CD4-positive, alpha-beta T cell treated with Interleukin-15 for 1 hour (primary cell): ENCODE measurements around the gene PTCH1.

Experiments used
- DNase-seq: peaks from one replicate; pipeline ENCODE4 v3.0.0-alpha.2; 2020

PTCH1 gene

DNA sequence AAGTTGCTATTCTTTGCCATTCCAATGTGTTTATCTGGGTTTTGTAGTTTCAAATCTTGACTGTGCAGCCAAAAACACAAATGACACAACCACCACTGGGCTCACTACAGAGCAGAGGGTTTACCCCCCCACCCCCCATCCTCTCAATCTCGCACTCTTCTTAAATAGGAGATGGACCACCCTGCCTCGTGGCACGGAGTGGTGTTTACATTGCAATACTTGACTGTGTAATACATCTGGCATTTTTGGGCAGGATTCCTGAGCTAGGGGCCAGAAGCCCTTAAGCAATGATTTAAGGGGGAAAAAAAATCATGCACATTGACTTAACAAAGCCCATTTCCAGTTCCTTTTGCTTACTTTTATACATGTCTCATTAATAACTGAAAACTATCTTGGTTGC is 19.0 kb downstream of the PTCH1 start:
- DNase-seq: no peak

DNA sequence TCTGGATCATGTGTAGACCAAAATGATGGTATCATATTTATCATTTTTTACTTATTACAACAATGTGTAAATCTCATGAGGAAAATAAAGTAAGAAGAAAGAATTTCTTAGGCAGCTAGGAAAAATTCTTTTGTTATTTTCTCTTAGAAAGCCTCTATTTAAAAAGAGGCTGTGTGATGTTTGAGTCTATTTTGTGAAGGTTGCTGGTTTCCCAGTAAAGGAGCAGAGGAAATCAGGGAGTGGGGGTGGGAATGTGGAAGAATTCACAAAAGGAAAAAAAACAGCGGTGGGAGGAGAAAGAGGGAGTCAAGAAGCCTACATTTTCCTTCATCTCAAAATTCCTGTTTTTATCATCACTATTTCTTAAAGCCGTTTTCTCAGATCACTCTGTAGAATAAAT is 20.1 kb downstream of the PTCH1 start:
- DNase-seq: no peak

DNA sequence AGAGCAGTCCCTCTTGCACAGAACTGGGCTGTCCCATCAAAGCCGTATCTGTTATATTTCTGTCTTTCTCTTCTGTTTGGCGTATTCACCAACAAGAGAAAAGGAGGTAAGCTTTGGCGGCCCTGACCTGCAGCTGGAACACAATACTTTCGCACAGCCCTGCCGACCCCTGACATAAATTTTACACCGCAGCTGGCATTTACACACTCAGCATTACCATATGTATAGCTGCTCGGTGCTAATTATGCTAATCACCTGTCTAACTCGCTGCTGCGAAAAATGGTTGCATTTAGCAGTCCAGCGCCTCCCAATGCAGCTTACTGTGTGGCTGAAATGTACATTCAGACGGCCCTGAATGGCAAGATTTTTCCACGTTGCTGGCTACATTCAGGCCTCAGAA is 20.8 kb downstream of the PTCH1 start:
- DNase-seq: no peak

DNA sequence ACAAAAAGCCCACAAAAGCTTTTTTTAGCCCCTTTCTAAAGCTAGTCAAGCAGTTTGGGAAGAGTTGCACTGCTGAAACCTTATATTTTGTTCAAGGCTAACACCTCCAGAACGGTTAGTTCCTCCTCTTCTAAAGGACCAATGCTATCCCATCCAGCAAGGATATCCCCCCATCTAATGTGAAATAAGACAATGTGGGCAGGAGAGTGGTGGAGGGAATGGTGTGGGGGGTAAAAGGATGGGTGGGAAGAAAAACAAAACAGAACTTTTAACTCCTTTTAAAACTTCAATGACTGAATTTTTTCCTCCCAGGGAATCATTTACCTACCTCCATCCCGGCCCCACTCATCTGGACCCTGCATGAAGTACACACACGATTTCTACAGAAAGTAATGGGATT is 21.2 kb downstream of the PTCH1 start:
- no peak for DNase-seq

DNA sequence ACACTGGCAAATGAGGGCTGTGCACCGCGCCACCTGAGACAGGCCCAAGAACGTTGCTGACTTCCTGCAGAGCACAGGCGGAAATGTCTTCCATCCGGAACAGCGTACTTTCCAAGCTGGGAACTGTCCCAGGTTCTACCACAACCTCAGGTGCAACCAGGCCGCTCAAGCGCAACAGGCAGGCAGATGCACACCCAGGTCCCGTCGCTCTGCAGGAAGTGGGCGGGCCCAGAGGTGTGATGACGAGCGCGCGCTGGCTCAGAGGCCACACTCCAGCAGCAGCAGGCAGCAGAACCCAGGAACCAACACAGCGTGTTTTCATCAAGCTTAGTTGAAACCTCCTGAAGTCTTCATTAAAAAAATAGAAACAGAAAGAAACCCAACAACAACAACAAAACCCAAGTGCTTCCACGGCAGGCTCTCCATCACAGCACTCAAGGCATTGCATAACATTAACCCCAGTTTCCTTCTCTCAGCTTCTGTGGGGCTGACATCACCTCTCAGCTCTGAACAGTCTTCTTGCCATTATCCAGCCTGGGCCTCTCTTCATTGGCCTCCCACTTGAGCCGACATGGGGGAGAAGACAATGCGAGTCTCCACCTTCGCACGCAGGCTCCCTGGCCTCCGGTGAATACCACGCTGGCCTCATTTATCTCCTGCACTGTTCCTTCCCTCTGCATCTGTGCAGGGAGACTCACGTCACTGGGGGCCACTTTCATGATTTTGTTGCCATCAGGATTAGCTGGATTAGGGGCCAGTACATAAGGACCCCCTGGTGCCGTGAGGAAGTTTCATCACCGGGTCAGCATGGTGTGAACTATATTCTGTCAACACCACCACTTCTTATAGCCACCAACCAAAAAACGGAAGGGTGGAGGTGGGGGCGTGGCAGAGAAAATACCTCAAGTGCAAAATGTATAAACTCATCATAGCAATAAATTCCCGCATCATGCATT is 22.1 kb downstream of the PTCH1 start:
- DNase-seq: peak; percentile 86

DNA sequence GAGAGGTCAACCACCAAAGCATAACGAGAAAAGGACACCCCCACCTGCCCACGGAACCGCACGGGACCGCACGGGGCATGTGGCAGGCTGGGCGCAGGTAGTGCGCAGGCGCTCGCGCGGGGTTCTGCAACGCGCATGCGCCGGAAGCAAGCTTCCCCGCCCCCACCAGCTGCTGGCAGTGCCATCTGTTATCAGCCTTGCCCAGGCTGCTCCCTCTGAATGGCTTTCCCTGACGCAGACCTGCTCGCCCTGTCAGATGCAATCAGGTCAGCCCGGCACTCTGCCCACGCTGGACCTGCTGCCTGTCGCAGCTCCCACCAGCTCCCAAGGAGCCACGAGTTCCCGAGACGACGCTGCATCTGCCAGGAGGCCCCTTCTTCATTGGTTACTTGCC is 22.8 kb downstream of the PTCH1 start:
- peak; percentile 54 for DNase-seq

DNA sequence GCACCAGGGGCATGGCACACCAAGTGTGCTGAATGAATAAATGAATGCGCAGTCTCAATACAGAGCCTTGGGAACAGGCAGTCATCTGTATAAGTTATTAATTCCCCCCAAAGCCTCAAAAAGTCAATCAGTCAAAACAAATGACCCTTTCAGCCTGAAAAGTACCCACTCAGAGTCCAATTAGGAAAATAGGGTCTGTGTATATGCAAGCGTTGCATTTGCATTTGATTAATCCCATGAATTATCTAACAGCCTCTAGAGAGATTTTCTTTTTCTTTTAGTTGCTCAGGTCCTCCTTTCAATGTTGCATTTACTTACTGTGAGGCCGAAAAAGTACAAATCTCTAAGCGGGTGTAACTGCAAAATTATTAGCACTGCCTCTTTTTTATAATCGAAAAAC is 23.4 kb downstream of the PTCH1 start:
- no peak for DNase-seq

DNA sequence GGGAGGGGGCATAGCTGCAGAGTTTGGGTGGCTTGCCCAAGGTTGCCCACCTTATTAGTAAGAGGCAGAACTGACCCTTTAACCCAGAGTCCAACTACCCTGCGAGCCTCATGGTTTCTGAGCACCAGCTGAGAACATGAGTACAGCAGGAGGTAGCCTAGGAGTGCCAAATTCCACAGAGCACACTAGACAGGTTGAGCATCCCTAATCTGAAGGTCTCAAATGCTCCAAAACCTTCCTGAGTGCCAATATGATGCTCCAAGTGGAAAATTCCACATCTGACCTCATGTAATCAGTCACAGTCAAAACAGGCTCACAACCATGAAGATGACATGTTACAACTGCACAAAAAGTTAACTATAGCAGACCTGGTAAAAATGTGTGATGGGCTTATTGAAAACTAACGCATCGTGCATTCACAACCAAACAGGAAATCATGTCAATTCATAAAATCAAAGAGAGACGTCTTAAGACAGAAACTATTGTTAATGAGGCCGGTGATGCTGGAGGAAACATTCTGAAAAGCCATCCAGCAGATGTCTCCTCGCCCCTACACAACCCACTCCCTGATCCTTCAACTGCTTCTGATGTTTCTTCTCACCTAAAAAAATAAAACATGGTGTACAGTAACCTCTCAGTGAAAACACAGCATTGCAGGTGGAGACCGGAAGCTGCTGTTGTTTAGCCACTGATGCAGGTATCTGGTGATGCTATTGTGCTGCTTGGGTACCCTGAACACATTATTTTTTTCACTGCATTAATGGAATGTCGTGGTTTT is 25.0 kb downstream of the PTCH1 start:
- DNase-seq: no peak

DNA sequence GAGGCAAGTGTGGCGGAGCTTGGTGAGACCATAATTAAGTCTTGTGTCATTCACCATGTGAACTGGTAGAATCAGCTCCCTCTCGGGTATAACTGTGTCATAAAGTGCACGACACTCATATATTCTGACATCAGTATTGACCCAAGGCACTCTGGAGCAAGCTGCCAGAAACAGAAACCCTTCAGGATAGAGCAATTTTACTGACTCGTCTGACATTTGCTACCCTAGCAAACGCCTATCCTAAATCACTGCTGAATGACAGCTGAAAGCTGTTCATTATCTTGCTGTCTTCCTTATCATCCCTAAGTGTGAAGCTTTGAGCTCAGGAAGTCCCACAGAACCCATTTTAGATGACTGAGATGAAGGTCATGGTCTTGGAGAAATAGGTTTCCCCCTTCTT is 27.8 kb downstream of the PTCH1 start:
- DNase-seq: no peak

DNA sequence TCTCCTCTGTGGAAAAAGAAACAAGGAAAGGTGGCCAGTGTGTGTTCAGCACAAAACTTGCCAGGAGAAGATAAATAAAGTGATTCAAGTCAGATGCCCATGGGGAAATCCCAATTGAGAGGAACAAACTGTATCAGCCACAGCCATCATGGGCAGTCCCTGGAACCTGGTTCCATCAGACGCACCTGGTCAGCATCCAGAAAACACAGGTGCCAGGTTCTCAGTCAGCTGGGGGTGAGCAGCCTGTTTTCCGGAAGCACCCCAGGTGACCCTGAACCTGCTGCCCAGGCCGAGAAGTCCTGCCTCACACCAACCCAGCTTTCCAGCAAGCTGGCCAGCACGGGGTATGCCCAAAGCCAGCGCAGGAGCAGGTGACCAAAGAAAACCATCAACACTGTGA is 30.5 kb downstream of the PTCH1 start:
- no peak for DNase-seq

DNA sequence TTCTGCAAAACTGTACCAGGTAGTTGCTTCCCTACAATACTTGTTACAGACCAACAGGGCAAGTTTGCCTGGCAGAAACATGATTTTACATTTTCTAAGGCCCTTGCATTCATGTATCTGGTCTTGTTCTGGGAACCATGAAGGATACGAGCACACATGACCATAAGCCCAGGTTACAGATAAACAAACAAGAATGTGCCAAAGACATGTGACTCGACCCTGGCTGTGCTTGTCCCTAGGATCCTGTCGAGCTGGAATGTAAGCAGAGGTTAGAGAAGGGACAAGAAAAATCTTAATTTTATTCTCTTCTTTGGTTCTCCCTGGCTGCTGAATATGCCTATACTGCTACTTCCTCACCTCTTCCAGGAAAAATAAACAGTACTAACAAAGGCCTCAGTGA is 32.5 kb downstream of the PTCH1 start:
- no peak for DNase-seq

DNA sequence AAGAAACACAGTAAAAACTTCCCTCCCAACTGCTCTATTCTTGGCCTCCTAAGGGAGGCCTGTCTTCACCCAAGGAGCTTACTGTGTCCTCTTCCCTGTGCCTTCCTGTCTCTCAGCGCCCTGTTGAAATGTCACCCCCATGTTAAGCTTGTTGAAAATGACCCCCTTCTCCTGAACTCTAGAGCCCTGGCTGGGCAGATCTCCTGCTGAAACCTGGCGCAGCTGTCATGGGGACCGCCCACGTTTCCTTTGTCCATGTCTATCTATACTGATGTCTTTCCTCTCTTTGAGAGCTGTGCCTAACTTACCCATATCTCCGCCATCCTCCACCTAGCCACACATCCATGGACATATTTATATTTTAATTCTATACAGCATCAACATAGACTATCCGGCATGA is 33.3 kb downstream of the PTCH1 start:
- DNase-seq: no peak

DNA sequence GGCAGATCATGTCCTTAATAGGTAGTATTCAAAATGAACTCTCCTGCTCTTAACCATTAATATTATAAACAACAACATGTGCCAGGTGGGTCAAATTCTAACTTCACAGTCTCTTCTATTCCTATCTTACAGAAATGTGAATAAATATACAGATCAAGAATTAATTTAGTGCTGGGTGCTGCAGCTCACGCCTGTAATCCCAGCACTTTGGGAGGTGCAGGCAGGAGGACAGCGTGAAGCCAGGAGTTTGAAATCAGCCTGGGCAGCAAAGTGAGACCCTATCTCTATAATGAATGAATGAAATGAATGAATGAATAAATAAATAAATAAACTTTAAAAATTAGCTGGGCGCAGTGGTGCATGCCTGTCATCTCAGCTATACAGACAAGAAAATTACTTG is 34.1 kb downstream of the PTCH1 start:
- DNase-seq: no peak

DNA sequence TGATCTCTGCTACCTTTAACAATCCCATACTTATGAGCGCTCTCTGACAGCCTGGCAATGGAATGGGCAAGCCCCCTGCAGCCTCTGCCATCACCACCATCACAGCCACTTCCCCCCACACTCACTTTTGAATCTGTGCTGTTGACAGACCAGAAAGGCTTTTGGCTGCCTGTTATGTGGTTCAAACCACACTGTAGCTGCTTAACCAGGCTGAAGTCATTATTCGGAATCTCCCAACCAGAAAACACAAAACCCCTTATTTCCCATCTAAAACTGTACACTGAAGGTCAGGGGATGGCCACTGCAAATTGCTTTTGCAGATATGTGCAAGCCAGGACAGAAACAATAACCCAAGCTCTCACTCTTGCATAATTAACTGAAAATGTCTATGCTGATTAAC is 35.8 kb downstream of the PTCH1 start:
- no peak for DNase-seq

DNA sequence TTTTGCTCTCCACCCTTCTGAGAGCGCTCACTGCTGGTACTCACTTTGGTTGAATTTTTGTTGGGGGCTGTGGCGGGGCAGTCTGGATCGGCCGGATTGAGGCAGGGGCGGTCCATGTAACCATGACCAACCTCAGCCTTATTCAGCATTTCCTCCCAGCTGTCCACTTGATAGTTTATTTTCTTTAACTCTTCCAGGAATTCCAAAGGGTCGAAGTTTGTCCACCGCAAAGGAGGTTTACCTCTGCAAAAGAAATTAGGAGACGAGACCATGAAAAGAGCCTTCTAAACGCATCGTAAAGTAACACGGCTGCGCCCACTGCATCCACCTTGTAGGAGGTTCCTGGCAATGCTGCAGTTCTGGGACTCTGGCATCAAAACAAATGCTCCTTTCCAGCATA is 36.4 kb downstream of the PTCH1 start:
- no peak for DNase-seq

DNA sequence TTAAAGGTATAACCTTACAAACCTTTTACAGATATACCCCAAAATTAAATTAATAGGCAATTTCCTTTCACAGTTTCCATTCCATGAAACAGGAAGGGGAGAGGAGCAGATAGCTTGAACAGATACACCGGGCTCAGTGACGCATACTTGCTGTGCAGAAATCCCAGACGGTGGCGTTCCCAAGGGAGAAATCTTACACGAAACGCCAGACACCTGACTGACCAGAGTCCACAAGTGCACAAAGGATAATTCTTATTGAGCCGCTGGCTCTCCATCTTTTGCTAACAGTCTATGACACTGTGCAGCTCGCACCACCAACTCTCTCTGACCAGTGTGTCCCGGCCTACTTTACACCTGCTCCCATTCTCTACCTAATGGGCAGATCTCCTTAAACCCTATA is 37.4 kb downstream of the PTCH1 start:
- DNase-seq: no peak

DNA sequence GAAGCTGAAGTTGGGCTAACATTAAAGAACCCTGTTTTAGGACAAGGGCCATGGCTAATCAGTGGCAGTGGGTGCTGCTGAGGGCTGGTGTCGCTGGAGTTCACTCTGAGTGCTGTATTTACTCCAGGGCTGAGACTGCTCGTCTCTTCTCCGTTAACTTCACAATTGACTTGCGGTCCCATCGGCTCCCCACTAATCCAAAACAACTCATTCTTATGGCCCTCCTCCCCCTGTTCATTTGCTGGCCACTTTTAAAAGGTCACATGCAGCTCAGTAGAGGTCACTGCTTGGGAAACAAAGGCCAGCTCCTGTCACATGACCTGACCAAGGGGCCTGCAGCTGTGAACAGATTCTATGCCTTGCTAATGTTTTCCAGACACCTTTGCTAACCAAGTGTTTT is 38.4 kb downstream of the PTCH1 start:
- no peak for DNase-seq

DNA sequence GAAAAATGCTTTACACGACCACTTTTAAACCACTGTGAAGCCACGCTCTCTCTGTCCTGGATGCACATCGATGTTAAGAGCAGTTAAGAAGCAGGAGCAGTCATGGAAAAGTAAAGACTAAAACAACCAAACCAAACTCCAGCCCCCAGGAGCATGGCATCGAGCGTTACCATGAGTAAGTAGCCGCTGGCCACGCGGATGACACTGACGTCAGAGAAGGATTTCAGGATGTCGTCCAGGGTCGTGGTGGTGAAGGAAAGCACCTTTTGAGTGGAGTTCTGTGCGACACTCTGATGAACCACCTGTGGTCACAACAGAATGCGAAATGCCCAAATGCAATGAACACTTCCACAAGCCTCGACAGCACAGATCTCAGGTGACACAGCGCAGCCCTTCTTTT is 38.9 kb downstream of the PTCH1 start:
- DNase-seq: no peak

DNA sequence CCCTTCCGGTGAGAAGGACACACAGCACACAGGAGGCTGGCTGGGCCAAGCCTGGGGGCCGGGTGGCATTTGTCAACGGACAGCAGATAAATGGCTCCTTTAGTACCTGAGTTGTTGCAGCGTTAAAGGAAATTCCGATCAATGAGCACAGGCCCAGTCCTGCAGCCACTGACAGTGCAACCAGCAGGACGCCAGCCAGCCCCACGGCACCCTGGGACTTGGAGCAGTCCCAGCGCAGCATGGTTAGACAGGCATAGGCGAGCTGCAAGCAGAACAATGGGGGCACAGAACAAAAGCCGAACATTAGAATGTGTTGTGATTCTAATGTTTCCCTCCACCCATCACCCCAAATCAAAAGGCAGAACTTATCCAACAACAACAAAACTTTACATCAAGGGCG is 39.3 kb downstream of the PTCH1 start:
- DNase-seq: no peak

DNA sequence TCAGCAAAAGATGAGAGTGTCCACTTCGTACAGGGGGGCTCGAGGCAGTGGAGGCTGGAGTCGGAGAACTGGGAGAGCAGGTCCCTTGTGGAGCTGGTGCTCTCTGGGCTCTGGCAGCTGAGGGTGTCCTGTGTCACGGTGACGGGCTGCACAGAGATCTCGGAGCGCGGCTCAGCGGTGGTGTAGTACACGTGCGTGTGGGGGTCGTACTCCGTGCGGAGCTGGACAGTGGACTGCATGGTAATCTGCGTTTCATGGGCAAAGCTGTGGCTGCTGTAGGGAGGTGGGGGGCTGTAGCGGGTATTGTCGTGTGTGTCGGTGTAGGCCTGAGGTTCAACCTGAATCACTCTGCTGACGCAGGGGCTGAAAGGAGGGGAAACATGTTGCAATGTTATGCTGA is 48.0 kb downstream of the PTCH1 start:
- DNase-seq: no peak

DNA sequence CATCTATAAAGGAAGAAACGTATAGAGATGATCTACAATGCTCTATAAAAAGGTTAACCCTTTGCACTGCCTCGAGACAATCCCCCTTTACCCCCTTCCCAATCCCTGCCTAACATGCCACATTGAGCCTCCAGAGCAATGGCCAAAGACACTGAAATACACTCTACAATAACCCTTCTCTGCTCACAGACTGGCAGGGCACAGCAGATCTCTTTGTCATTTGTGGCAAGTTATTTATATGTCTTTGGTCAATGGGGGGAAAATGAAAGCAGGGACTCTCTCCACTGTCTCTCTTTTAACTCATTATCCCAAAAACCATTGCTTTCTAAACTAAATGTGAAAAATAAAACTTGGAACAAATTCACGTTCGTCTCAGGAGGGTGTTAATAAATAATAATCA is 51.7 kb downstream of the PTCH1 start:
- DNase-seq: no peak

DNA sequence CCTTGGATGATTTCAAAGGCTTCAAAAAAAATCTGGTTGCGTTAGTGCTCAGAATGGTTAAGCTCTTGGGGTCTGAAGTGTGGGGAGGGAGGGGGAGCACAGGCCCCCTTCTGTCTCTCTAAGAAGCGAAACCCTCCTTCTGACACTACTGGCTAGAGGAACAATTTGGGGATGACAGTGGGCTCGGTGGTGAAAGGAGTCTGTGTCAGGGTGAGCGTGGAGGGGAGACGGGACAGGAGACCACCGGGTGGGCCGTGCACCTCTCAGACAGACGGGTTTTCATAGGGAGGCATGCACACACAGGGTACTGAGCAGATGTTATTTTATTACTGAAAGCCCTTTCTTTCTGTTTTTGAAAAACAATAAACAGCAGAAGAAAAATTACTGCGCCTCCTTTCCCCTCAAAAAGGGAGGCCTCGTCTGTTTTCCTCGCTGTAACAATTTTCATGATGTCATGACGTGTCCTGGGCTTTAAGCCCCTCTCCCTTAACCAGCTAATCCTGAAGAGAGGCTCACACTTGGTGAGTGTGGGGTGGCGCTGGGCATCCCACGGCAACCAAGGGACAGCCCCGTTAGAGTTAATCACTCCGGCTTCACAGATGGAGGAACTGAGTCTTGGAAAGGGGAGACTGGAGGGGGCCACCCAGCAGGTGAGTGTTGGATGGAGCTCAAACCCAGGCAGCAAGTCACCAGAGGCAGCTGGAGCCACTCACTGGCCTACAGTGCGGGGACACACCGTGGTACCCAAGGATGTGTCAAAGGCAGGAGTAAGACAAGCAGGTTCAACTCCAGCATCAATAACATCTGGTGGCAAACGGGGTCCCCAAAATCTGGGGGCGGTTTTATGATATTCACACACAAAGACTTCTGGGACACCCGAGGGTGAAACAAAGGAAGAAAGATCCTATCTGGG is 53.4 kb downstream of the PTCH1 start:
- no peak for DNase-seq
